GM18861 (cell line): ENCODE measurements around the gene SNCA.

Experiments
- ATAC-seq: cut with Tn5 transposase; IDR thresholded peaks from one replicate; pipeline ENCODE4 v1.9.1; 2021; ENCODE audit not compliant: unreplicated experiment

The SNCA gene

DNA sequence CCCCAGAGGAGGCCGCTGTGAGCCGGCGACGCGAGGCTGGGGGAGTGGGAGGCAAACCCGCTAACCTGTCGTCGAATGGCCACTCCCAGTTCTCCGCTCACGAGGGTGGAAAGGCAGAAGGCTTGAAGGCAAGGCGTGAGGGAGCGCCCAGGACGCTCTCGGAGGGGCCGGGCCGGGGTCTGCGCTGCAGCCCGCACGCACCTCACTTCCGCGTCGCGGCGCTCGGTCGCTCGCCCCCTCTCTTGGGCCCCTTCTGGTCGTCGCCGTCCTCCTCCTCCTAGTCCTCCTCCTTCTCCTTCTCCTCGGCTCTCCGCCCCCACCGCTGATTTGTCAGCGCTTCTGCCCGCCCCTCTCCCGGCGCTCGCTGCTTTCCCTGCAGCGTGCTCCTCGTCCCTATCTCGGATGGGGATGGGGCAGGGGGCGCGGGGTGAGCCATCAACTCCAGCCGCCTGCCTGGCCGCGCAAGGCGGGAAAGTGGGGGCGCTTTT, at the start of gene SNCA:
Gene SNCA (minus strand): TSS at position 265 of the 488 bp plus-strand sequence. CDS start 1,494 bp downstream, outside the sequence.
- ATAC-seq: no peak

DNA sequence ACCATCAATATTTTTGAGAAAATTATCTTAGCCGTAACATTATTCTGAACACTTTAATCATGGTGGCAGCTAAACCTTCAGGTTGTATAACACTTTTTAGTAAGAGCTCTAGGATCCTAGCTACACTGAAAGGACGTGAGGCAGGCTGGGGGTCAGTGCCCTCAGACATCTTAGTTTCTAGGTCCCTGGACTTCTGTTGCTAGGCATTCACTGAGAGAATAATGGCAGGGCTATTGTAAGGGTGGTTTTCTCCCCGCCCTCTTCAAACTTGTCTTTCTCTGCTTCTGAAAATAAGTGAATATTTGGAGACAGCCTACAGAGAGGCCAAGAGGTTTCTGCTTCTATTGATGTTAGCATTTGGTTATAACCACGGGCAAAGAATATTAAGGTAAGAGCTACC, 42.3 kb upstream of the SNCA start:
- no peak for ATAC-seq

DNA sequence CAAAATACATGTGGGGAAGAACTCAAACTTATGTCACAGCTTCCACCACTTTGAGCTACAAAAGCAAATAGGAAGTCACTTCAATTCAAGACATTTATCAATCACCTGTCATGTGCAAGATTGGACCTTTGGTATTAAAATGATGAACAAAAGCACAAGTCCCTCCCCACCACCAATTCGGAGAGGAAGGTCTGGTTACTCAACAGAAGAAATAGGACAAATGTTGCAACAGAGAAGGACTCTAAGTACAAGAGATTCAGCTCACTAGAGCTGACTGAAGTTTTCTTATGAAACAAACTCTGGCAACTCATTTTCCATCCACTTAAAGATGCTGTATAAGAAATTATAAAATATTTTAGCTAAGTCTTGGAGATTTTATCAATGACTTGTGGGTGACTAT, 41.6 kb upstream of the SNCA start:
- no peak for ATAC-seq

DNA sequence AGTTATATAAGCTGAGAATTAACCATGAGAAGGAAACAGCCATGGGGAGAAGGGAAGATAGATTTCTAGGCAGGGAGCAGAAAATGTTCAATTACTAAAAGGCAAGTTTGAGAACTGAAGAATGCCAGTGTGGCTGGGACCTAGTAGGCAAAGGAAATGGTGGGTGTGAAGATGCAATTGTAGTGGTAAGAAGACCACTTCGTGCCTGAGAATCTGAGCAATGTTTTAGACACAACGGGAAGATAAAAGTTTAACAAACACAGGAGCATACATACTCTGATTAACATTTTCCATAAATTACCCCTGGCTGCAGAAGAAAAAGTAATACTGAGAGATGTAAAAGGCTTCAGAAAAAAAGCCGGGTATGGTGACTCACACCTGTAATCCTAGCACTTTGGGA, 39.6 kb upstream of the SNCA start:
- ATAC-seq: no peak

DNA sequence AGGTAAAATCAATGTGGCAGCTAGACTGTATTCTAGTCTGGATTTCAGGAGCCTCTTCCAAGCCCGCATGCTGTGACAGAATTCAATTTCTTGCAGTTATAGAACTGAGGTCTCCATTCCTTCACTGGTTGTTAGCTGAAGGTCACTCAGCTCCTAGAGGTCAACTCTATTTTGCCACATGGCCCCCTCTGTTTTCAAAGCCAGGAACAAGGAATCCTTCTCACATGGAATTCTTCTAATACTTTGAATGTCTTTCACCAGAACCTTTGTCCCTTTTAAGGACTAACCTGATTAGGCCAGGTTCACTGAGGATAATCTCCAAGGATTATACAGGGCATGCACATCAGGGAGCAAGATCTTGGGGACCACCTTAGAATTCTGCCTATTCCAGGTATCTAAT, 34.2 kb upstream of the SNCA start:
- no peak for ATAC-seq

DNA sequence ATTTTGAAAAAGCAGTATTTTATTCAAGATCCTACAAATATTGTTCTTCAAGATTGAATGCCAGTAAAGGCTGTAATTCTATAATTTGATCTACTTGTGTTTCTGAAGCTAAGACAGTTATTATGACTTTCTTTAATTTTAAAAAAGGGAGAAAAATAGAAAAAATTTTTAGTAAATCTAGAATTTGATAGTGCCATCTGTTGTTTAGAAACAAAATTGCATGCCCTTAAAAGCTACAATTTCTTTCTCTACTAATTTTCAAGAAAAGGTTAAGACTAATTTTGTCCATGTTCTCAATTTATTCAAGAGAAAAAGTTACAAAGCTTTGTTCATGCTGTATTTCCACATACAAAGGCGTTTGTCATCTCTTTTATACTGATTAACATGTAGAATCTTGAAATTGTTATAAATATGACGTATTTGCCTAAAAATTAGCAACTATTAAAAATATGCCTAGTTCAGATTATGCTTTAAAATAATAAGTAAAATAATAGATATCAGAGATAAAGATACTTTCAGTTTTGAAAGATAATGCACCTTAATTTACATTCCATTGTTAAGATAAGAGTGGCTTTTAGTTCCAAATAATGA, 32.1 kb upstream of the SNCA start:
- ATAC-seq: no peak

DNA sequence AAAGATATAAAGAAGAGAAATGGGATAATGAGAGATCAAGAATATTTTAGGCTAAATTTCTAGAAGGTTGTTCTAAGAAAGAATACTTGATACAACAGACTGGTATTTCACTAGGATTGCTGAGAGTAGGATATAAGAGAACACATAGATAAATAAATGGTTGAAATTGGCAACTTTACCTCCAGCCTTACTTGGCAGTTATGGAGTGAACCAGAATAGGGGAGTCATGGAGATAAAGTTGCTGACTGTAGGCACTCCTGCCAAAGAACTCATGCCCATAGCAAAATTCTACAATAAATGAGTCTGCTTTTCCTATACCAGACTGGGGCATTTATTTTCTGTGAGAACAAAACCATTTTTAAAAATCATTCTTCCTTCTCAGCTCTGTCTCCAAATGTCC, 31.3 kb upstream of the SNCA start:
- ATAC-seq: no peak

DNA sequence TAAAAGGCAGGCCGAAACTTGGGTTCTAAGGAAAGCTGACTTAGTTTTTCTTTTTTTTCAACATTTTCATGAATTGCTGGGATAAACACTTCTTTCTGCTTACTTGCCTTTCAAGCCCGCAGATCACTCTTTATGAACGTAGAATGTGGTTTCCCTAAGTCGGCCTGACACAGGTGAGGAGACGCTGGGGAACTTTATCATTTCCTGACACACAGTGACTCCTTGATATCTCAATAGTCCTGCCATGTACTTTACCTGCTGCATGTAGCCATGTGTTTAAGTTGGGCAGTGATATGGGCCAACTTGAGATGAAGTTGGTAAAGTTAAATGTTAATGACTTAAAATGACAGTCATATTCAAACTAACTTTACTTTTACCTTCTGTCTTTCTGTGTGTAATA, 26.6 kb upstream of the SNCA start:
- no peak for ATAC-seq

DNA sequence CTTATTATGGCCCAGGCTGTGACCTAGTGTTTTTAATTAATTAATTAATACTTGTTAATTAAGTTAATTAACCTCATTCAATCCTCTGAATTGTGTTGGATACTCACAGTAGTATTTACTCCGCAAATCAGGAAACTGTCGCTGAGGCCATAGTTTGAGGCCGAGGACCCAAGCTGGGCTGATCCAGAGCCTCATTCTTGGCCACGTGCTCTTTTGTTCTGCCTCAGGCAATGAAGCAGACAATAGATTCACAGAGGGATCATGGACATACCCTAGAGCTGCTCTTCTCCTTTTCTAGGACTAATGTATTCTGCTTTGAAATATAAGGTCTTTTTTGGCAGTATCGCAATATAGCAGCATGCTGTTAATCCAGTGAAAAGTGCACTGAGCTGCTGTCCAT, 24.0 kb upstream of the SNCA start:
- no peak for ATAC-seq

DNA sequence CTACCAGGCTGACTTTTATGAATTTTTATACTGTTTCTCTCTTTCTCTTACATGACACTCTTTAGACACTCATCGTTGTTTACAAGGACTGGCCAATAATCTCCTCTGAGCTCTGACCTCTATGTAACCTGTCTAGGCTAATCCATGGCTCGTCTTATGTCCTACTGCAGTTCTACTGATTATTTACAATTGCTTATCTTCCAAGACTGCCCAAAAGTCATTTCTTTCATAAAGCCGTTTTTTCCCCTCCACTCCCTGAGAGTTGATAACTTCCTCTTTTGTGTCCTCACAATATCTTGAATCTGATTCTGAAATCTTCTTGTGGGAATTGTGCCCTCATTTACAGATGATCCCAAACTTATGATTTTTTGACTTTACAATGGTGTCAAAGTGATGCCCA, 18.3 kb upstream of the SNCA start:
- no peak for ATAC-seq

DNA sequence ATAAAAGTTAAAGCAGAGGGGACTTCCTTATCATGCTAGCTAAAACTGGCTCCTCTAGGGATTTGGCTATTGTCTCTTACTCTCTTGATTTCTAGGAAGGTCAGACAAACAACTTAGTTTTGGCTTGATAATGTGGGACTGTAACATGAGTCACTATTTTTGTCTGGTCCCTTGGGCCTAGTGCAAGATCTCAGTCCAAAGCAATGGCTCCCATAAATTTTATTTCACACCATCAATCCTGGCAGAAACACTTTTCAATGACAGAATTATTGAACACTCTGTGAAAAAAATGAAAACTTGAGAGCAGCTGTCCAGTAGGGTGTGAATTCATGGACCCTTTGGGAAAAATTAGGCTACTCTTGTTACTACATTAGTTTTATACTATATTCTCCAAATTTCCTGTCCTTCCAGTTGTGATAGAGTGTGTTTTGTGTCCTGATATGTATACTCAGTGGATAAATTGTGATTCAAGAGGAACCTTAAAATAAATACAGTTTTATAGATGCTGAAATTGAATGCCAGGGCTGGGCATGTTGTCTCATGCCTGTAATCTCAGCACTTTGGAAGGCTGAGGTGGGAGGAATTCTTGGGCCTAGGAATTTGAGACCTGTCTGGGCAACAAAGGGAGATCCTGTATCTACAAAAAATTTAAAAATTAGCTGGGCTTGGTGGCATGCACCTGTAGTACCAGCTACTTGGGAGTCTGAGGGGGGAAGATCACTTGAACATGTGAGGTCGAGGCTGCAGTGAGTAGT, 10.8 kb upstream of the SNCA start:
- no peak for ATAC-seq

DNA sequence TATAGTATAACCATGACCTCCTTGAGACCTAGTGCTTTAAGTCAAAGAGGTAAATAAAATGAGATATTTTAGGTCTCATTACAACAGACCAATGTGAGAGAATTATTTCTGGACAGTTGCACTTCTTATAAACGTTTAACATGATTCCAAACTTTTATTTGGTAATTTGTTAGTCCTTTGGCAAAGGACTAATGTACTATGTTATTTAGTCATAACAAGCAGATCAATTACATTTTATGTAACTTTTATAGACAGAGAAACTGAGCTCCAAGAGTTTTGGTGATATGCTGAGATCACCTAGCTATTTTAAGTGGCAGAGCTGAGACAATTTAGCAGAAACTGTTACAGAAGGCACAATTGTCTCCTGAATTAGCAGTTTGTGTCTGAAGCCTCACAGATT, 2.6 kb upstream of the SNCA start:
- ATAC-seq: no peak

DNA sequence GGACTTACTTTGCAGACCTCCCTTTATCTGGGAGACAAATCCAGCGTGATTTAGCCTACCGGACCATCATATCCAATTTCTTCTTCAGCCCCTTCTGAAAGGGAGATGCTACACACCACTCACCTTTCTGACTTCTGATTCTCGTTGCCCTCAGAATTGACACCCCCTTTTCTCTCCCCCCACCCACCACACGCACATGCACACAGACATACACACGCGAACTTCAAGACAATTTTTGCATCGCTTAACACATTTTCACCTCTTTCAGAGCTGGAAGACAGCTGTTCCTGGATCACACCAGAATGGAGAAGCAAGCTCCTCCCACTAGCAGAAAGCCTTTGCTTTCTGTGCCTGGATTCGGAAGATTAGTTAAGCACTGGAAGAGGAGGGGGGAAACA, 1.0 kb upstream of the SNCA start:
- ATAC-seq: no peak

DNA sequence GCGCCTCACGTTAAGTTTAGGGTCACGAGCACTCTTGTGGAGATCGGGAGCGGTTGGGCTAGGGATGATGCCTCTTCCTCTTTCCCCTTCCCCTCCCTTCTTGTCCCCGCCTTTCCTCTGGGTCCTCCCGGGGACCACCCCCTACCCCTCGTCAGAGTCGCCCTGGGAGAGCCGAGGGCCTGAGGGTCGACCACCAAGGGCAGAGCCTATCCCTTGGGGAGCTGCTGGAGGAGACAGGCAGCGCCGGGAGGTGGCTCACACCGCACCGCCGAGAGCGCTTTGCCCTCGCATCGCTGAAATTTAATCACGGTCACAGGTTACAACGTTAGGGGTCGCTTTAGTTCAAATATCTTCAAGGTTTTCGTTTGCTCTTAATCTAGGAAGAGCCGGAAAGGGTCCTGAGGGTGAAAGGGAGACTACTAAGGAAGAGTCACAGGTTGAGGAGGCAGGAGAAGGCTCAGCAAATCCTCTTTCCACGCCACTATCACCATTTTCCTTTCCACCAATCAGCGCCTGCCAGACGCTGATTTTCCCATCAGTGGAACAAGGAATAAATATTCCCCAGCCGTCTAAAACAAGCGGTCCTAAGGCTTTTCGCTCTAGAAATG, 528 bp upstream of the SNCA start:
- no peak for ATAC-seq

DNA sequence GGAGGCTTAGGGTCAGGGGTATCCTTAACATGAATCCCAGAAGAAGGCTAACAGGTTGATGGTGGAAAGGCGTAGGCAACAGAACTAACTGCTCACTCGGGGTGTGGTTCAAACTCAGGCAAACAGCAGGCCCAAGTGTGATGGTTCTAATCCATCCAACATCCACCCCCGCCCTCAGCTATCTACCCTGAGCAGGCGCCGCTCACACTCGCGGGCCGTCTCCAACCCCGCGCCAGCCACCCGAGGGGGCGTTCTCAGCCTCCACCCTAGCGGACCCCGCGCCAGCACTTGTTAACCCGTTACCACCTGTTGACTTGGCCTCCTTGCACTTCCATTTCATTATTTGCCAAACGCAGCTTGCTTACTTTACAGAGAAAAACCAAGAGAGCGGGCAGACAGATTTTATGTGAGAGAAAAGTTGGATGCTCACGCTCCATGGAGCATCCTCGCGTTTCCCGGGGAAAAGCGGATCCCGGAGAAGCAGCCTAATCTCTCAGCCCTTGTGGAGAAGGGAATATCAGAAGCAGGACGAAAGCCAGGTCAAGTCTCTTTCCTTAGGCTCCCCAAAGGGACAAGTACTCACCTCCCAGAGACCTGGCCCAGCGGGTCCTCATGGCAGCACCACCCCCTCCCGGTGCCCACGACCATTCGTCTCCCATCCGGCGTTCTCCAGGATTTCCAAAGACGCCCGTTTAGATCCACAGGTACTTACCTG, 773 bp downstream of the SNCA start:
- ATAC-seq: no peak

DNA sequence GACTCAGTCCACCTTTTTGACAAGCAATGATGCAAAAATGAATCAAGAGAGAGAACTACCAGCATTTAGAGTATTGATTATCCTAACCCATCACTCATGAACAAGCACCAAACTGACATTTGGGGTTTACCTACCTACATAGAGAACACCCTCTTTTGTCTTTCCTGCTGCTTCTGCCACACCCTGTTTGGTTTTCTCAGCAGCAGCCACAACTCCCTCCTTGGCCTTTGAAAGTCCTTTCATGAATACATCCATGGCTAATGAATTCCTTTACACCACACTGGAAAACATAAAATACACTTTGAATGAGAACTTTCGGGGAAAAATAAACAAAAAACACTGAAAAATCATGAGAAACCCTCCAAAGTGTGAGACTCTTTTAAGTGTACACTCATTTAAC, 1.5 kb downstream of the SNCA start:
- ATAC-seq: no peak

DNA sequence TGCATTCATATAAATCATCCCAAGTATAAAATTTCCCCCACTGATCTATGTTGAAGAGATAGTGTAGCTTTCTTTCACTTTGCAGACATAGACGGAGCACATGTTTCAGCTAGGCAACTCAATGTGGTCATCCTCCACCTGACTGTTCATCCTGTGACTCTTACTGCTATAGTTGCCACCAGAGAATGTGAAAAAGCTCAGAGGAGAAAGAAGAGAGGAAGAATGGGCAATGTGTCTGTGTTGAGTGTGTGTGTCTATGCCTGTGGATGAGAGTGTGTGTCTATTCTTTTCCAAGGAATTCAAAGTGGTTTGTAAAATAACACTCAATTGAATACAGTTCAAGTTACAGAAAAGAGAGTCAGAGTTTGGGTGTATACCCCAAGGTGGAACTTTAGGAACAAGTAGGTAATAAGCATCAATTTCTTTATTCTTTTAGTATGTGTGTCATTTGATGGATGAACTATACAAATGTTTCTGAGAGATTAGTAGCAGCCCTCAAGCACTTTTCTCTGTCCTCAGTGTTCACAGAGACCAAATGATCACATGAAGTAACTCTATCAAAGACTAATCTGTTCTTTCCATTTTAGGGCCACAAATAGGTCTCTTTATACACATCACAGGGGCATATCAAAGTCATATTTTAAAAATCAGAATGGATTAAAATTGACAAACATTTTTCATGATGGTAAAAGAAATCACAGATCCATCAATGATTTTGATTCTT, 2.3 kb downstream of the SNCA start:
- no peak for ATAC-seq

DNA sequence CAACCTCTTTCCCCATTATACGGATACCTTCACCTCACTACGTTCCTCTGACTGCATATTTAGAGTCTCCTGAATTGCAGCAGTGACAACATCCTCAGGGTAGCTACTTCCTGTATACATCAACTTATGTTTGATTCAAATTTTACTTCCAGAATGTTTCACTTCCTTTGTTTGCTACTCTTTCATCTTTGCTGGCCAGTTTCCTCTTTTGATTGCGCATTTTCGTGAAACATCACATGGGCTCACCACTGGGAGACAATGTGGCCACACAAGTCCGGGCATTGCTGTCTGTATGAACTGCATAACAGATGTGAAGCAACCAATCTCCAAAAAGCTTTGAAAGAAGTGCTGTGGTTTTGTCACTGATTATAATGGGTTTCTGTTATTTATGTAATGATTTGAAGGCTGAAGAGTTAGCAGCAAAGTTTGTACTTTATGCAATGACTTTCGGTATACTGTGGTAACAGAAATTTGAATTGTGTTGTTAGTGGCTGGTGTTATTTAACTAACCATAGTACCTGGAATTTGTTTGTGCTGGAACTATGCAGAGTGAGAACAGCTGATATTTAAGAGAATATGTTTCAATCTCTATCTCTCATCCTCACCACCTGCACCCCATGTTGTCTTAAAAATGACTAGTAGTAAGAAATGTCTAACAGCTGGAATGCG, 7.4 kb downstream of the SNCA start:
- ATAC-seq: peak; percentile 83

DNA sequence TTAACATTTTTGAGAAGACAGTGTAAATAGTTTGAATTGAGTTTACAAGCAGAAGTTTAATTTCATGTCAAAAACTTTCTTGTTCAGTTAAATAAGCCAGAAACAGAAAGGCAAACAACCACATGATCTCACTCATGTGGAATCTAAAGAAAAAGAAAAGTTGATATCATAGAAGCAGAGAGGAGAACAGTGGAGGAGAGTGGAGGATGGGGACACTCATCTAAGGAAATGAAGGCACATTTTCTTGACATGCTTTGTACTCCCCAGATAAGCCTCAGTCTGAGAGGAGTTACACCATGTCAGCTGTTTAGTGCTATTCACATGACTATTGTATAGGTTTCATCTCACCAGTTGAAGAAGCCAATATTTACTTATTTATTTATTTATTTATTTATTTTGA, 13.5 kb downstream of the SNCA start:
- no peak for ATAC-seq

DNA sequence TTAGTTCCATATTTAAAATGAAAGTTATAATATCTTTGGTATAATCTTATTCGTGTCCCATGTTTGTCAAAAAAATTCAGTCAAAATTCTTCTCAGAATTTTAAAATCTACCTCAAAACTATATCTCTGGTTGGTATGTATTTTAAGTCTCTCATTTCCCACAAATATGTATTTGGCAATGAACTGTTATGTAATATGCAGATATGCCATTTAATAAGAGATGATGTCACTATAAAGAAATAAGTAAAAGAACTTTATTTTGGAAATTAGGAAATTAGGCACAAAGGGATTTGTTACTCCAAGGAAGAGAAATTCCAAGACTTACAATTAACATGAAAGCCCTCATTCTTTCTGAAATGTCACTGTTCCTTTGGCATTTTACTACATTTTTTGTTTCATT, 15.3 kb downstream of the SNCA start:
- ATAC-seq: no peak

DNA sequence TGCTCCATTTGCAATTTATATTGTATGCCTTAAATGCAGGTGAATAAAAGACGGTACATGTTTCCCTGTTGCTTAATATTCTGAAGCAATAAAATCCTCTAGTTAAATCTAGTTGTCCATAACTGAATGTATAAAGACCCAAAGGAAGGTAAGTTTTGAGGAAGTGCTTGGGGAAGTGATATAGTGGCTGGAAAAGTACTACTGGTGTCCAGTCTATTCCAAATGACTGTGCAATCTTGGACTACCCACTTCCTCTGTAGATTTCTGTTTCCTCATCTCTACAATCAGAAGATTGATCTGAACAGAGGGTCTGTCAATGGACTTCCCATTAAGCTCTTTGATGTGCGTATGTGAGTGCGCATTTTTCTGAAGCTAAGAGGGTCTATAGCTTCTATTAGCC, 17.0 kb downstream of the SNCA start:
- ATAC-seq: no peak
